ENCODE measurements around the gene ZNF24. TPM values are rescaled to one million over a fixed set of nuclear protein-coding genes. Genes with fewer than 3 reads are reported as not detected.

The ZNF24 gene
- total RNA-seq, 1 donor from 2014 or later, result 35.5 TPM

DNA sequence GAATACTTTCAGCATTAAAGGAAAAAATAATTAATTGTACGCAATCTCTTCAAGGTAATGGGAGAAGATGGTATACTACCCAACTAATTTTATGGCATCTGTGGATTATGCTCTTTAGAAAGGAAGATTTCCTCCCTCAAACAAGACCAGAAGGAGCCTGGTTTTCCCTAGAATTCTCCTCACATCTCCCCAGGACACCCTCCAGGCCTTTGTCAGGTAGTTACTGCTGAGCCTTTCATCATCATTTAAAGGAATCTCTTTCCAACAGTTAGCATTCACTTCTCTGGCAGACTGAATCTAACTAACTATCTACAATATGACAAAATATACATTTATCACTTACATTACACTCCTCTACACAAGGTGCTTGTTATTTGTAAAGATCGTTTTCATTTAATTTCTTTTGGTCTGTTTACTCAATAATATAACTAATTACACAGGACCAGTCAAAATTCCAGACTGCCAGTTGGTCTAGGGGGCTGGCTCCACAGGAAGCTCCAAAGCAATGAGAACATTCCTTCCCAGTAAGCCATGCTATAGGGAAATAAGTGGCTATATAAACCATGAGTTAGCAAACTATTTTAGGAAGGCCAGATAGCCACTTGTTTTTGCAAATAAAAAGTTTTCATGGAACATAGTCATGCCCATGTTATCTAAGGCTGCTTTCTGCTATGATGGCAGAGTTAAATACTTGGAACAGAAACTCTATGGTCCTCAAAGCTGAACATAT, 19.1 kb downstream of the ZNF24 start:
- Mint-ChIP-seq H3K9me3 (ENCODE audit: low read depth) (peaks cover 17% of the 10 kb centered on the region), H3K4me1 (ENCODE audit: low read depth) (peaks cover 23% of the 10 kb centered on the region), H3K27ac (ENCODE audit: unreplicated experiment) (peak overlapping the region; percentile 89), H3K4me3 (ENCODE audit: unreplicated experiment) (no peak overlapping the region), H3K36me3 (ENCODE audit: low read depth) (peaks cover 8% of the 10 kb centered on the region), H3K27me3 (ENCODE audit: low read depth) (no peaks in the 10 kb centered on the region)
- TF ChIP-seq, protein P1, sequence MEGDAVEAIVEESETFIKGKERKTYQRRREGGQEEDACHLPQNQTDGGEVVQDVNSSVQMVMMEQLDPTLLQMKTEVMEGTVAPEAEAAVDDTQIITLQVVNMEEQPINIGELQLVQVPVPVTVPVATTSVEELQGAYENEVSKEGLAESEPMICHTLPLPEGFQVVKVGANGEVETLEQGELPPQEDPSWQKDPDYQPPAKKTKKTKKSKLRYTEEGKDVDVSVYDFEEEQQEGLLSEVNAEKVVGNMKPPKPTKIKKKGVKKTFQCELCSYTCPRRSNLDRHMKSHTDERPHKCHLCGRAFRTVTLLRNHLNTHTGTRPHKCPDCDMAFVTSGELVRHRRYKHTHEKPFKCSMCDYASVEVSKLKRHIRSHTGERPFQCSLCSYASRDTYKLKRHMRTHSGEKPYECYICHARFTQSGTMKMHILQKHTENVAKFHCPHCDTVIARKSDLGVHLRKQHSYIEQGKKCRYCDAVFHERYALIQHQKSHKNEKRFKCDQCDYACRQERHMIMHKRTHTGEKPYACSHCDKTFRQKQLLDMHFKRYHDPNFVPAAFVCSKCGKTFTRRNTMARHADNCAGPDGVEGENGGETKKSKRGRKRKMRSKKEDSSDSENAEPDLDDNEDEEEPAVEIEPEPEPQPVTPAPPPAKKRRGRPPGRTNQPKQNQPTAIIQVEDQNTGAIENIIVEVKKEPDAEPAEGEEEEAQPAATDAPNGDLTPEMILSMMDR (IDR thresholded peaks at IDR 0.05), result no peak
- DNase-seq (ENCODE audit: low spot score), result no peak

DNA sequence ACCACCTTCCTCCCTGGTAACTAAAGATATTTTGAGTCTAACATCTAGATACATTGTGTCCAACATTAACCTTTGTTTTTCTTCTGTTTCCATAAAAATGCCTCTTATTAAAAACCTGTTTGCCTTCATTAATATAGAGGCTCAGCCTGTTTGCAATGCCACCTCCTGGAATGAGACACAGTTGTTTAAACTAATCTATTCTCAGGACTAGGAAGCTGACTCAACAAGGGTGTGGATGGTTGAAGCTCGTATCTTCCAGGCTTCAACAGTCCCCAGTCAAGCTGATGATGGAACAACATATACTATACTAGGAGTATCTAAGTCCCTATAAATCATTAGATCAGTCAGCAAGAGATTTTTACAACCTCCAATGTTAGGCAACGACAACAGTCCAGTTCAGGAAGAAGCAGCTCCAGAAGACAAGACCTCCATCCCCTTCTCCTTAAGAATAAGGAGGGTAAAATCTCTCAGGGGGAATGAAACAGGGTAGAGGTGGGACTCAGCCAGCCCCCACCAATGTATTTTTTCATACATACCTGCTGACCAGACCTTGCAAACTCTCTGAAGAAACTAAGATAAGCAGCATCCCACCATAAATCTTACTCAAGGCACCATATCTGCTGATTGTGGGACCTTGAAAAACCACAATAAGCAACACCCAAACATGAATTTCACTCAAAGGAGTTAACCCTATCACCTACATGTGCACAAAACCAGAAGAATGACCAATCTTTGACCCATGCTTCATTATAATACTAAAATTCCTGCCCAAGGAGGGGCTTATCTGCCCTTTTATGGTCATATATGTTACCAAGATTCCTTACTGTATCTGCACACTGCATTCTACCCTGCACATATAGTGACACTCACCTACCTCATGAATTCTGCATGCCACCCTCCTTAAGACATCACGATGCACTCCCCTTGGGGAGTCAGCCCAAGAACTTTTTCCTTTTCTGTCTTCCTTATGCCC, 21.4 kb downstream of the ZNF24 start:
- no peak overlapping the region for H3K27ac Mint-ChIP-seq (ENCODE audit: unreplicated experiment)
- peaks cover 12% of the 10 kb centered on the region for H3K9me3 Mint-ChIP-seq (ENCODE audit: low read depth)

DNA sequence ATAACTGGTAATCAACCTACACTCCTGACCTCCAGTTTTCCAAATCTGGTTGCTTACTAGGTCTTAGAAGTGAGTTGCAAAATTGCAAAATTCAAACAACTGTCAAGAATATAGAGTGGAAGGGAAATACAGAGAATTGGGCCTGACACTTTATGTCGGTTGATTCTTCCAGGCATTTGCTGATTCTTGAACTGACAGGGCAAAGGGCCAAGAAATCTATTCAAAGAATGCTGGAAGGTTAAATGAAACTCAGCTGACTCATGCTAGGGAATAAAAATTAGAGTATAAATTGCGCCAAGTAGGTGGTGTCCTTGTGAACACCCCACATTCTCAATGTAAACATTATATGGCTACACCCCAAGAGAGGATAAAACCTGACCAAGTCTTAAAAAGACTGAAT, 32.7 kb downstream of the ZNF24 start:
- Mint-ChIP-seq H3K4me3 (ENCODE audit: unreplicated experiment) (no peak overlapping the region), H3K4me1 (ENCODE audit: low read depth) (peaks cover 10% of the 10 kb centered on the region), H3K27ac (ENCODE audit: unreplicated experiment) (no peak overlapping the region), H3K36me3 (ENCODE audit: low read depth) (peaks cover 38% of the 10 kb centered on the region), H3K9me3 (ENCODE audit: low read depth) (peaks cover 71% of the 10 kb centered on the region), H3K27me3 (ENCODE audit: low read depth) (no peaks in the 10 kb centered on the region)
- TF ChIP-seq, protein P1 (IDR thresholded peaks at IDR 0.05), result no peak
- no peak for DNase-seq (ENCODE audit: low spot score)

More for the DNA sequence above, 21.4 kb downstream of the ZNF24 start:
- peaks cover 5% of the 10 kb centered on the region for H3K36me3 Mint-ChIP-seq (ENCODE audit: low read depth)
- peaks cover 23% of the 10 kb centered on the region for H3K4me1 Mint-ChIP-seq (ENCODE audit: low read depth)
- no peak overlapping the region for H3K4me3 Mint-ChIP-seq (ENCODE audit: unreplicated experiment)
- no peaks in the 10 kb centered on the region for H3K27me3 Mint-ChIP-seq (ENCODE audit: low read depth)
- TF ChIP-seq, protein P1 (IDR thresholded peaks at IDR 0.05), result no peak
- no peak for DNase-seq (ENCODE audit: low spot score)

DNA sequence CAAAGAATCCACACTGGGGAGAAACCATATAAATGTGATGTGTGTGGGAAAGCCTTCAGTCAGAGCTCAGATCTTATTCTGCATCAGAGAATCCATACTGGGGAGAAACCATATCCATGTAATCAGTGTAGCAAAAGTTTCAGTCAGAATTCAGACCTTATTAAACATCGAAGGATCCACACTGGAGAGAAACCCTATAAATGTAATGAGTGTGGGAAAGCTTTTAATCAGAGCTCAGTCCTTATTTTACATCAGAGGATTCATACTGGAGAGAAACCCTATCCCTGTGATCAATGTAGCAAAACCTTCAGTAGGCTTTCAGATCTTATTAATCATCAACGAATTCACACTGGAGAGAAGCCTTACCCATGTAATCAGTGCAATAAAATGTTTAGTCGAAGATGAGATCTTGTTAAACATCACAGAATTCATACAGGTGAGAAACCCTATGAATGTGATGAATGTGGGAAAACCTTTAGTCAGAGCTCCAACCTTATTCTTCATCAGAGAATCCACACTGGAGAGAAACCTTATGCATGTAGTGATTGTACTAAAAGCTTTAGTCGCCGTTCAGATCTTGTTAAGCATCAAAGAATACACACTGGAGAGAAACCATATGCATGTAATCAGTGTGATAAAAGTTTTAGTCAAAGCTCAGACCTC, 37.5 kb downstream of the ZNF24 start:
- Mint-ChIP-seq H3K27me3 (ENCODE audit: low read depth) (no peaks in the 10 kb centered on the region), H3K9me3 (ENCODE audit: low read depth) (peaks cover 81% of the 10 kb centered on the region), H3K4me3 (ENCODE audit: unreplicated experiment) (no peak overlapping the region), H3K36me3 (ENCODE audit: low read depth) (peaks cover 65% of the 10 kb centered on the region), H3K27ac (ENCODE audit: unreplicated experiment) (no peak overlapping the region), H3K4me1 (ENCODE audit: low read depth) (peaks cover 8% of the 10 kb centered on the region)
- no peak for DNase-seq (ENCODE audit: low spot score)
- TF ChIP-seq, protein P1 (IDR thresholded peaks at IDR 0.05), result no peak

DNA sequence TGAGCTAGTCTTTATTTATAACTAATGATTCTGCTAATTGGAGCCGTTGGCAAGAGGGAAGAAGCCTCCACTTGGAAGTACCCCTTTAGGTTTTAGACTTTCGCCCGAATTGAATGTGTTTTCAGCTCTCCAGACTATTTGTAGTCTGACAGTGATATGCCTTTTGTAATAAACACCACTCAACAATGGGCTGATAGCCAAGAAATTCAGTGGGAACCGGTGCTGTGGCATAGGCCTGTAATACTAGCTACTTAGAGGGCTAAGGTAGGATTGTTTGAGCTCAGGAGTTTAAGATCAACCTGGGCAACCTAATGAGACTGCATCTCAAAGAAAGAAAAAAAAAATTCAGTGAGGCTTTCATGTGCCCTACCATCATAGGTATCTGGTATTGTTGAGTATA, 40.6 kb downstream of the ZNF24 start:
- Mint-ChIP-seq H3K4me1 (ENCODE audit: low read depth) (no peaks in the 10 kb centered on the region), H3K27me3 (ENCODE audit: low read depth) (no peaks in the 10 kb centered on the region), H3K36me3 (ENCODE audit: low read depth) (peaks cover 76% of the 10 kb centered on the region), H3K4me3 (ENCODE audit: unreplicated experiment) (no peak overlapping the region), H3K9me3 (ENCODE audit: low read depth) (peaks cover 76% of the 10 kb centered on the region), H3K27ac (ENCODE audit: unreplicated experiment) (no peak overlapping the region)
- no peak for DNase-seq (ENCODE audit: low spot score)
- TF ChIP-seq, protein P1 (IDR thresholded peaks at IDR 0.05), result no peak

Measured in chondrocyte (in vitro differentiated cells).